GM18517 (cell line): ENCODE measurements around the gene KRTAP9-9.
"Not testable (repeated sequence)": the region's sequence is repeated elsewhere in the genome, so short reads cannot be mapped to it uniquely, and the experiment has no call there.

Experiments
- ATAC-seq: cut with Tn5 transposase; IDR thresholded peaks from one replicate; pipeline ENCODE4 v1.9.1; 2021; ENCODE audit warnings: mild to moderate bottlenecking, moderate library complexity; ENCODE audit not compliant: unreplicated experiment

Gene KRTAP9-9

GRCh38 chr17:41255381-41256290, at the start of gene KRTAP9-9:
Gene KRTAP9-9, plus strand, starts transcription at chr17:41255384.
- ATAC-seq, result not testable (repeated sequence)

- no peak for ATAC-seq
Observed at GRCh38 chr17:41211845-41212466, 43.2 kb upstream of the KRTAP9-9 start.

- ATAC-seq, result no peak
Observed at GRCh38 chr17:41212524-41213169, 42.5 kb upstream of the KRTAP9-9 start.

- ATAC-seq, result no peak
Observed at GRCh38 chr17:41215681-41216080, 39.5 kb upstream of the KRTAP9-9 start.

- no peak for ATAC-seq
Observed at GRCh38 chr17:41223821-41224220, 31.4 kb upstream of the KRTAP9-9 start.

GRCh38 chr17:41226051-41226450, 29.1 kb upstream of the KRTAP9-9 start:
- ATAC-seq, result no peak

- not testable (repeated sequence) for ATAC-seq
Observed at GRCh38 chr17:41226598-41227095, 28.5 kb upstream of the KRTAP9-9 start, which contains the start of gene KRTAP9-2. Gene KRTAP9-2, plus strand, starts transcription at chr17:41226648. Its CDS starts 7 bp downstream, at chr17:41226655.

- ATAC-seq, result no peak
Observed at GRCh38 chr17:41230094-41230493, 25.1 kb upstream of the KRTAP9-9 start.

- no peak for ATAC-seq
Observed at GRCh38 chr17:41231731-41232130, 23.5 kb upstream of the KRTAP9-9 start.

GRCh38 chr17:41232399-41233105, 22.6 kb upstream of the KRTAP9-9 start, which contains the start of gene KRTAP9-3:
Gene KRTAP9-3, plus strand, starts transcription at chr17:41232449. Its CDS starts 53 bp downstream, at chr17:41232502.
- ATAC-seq, result not testable (repeated sequence)

GRCh38 chr17:41237116-41237515, 18.1 kb upstream of the KRTAP9-9 start:
- ATAC-seq, result not testable (repeated sequence)

GRCh38 chr17:41237949-41238437, 17.2 kb upstream of the KRTAP9-9 start, which contains the start of gene KRTAP9-8:
Gene KRTAP9-8, plus strand, starts transcription at chr17:41237999. Its CDS starts 53 bp downstream, at chr17:41238052.
- ATAC-seq, result not testable (repeated sequence)

- not testable (repeated sequence) for ATAC-seq
Observed at GRCh38 chr17:41246995-41247787, 8.0 kb upstream of the KRTAP9-9 start.

GRCh38 chr17:41249637-41250240, 5.4 kb upstream of the KRTAP9-9 start, which contains the start of gene KRTAP9-4:
Gene KRTAP9-4, plus strand, starts transcription at chr17:41249687. Its CDS starts 34 bp downstream, at chr17:41249721.
- not testable (repeated sequence) for ATAC-seq

GRCh38 chr17:41251261-41251660, 3.9 kb upstream of the KRTAP9-9 start:
- no peak for ATAC-seq

GRCh38 chr17:41254861-41255260, 323 bp upstream of the KRTAP9-9 start:
- ATAC-seq, result no peak

GRCh38 chr17:41256291-41256685, 1.1 kb downstream of the KRTAP9-9 start:
- no peak for ATAC-seq

GRCh38 chr17:41258406-41258805, 3.2 kb downstream of the KRTAP9-9 start:
- ATAC-seq, result no peak

- ATAC-seq, result no peak
Observed at GRCh38 chr17:41263212-41263611, 8.0 kb downstream of the KRTAP9-9 start.
